ENCODE measurements around the gene RTN1. TPM values are rescaled to one million over a fixed set of nuclear protein-coding genes. Genes with fewer than 3 reads are reported as not detected.

The RTN1 gene
- total RNA-seq, 1 experiment from 2014 or later: 1.1 TPM

GRCh38 chr14:59600211-59600945, 270.2 kb downstream of the RTN1 start (continued):
- TF ChIP-seq, protein P1, sequence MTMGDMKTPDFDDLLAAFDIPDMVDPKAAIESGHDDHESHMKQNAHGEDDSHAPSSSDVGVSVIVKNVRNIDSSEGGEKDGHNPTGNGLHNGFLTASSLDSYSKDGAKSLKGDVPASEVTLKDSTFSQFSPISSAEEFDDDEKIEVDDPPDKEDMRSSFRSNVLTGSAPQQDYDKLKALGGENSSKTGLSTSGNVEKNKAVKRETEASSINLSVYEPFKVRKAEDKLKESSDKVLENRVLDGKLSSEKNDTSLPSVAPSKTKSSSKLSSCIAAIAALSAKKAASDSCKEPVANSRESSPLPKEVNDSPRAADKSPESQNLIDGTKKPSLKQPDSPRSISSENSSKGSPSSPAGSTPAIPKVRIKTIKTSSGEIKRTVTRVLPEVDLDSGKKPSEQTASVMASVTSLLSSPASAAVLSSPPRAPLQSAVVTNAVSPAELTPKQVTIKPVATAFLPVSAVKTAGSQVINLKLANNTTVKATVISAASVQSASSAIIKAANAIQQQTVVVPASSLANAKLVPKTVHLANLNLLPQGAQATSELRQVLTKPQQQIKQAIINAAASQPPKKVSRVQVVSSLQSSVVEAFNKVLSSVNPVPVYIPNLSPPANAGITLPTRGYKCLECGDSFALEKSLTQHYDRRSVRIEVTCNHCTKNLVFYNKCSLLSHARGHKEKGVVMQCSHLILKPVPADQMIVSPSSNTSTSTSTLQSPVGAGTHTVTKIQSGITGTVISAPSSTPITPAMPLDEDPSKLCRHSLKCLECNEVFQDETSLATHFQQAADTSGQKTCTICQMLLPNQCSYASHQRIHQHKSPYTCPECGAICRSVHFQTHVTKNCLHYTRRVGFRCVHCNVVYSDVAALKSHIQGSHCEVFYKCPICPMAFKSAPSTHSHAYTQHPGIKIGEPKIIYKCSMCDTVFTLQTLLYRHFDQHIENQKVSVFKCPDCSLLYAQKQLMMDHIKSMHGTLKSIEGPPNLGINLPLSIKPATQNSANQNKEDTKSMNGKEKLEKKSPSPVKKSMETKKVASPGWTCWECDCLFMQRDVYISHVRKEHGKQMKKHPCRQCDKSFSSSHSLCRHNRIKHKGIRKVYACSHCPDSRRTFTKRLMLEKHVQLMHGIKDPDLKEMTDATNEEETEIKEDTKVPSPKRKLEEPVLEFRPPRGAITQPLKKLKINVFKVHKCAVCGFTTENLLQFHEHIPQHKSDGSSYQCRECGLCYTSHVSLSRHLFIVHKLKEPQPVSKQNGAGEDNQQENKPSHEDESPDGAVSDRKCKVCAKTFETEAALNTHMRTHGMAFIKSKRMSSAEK (CRISPR knock-in tag; IDR thresholded peaks at IDR 0.05; ENCODE audit: borderline replicate concordance): no peak
- TF ChIP-seq, protein P2, sequence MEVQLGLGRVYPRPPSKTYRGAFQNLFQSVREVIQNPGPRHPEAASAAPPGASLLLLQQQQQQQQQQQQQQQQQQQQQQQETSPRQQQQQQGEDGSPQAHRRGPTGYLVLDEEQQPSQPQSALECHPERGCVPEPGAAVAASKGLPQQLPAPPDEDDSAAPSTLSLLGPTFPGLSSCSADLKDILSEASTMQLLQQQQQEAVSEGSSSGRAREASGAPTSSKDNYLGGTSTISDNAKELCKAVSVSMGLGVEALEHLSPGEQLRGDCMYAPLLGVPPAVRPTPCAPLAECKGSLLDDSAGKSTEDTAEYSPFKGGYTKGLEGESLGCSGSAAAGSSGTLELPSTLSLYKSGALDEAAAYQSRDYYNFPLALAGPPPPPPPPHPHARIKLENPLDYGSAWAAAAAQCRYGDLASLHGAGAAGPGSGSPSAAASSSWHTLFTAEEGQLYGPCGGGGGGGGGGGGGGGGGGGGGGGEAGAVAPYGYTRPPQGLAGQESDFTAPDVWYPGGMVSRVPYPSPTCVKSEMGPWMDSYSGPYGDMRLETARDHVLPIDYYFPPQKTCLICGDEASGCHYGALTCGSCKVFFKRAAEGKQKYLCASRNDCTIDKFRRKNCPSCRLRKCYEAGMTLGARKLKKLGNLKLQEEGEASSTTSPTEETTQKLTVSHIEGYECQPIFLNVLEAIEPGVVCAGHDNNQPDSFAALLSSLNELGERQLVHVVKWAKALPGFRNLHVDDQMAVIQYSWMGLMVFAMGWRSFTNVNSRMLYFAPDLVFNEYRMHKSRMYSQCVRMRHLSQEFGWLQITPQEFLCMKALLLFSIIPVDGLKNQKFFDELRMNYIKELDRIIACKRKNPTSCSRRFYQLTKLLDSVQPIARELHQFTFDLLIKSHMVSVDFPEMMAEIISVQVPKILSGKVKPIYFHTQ (CRISPR knock-in tag; IDR thresholded peaks at IDR 0.05): no peak

DNA sequence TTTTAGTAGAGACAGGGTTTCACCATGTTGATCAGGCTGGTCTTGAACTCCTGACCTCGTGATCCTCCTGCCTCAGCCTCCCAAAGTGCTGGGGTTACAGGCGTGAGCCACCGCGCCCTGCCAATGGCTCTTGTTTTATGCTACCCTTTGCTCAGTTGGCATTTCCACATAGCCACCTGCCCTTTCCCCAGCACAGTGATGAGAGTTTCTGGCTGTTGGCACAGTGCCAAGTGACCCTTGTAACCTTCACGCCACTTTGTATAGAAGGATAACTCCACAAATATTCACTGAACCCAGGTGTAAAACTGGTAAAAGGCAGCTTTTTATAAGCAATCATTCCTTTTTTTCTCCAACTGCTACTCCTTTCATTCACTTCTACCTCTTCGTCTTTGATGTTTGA, 275.5 kb downstream of the RTN1 start:
- Mint-ChIP-seq H3K4me1 (no peaks in the 10 kb centered on the region), H3K4me3 (no peak overlapping the region), H3K27ac (no peak overlapping the region), H3K9me3 (peaks cover 13% of the 10 kb centered on the region), H3K27me3 (ENCODE audit: low read depth) (peaks cover 2% of the 10 kb centered on the region; the same call in 1 of the 2 replicates), H3K36me3 (no peaks in the 10 kb centered on the region)
- POLR2A ChIA-PET: no interaction called here
- ATAC-seq (no peak), DNase-seq (ENCODE audit: low spot score) (no peak)
- TF ChIP-seq, protein P3, sequence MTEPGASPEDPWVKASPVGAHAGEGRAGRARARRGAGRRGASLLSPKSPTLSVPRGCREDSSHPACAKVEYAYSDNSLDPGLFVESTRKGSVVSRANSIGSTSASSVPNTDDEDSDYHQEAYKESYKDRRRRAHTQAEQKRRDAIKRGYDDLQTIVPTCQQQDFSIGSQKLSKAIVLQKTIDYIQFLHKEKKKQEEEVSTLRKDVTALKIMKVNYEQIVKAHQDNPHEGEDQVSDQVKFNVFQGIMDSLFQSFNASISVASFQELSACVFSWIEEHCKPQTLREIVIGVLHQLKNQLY (CRISPR knock-in tag; IDR thresholded peaks at IDR 0.05): no peak
- TF ChIP-seq TCF7 (CRISPR knock-in tag; IDR thresholded peaks at IDR 0.05; ENCODE audit: low read depth) (no peak), ZNF416 (CRISPR knock-in tag; IDR thresholded peaks at IDR 0.05) (no peak), ZBTB21 (CRISPR knock-in tag; IDR thresholded peaks at IDR 0.05; ENCODE audit: borderline replicate concordance) (no peak), E2F1 (CRISPR knock-in tag; IDR thresholded peaks at IDR 0.05) (no peak), PRDM15 (CRISPR knock-in tag; IDR thresholded peaks at IDR 0.05) (no peak), RORB (CRISPR knock-in tag; IDR thresholded peaks at IDR 0.05) (no peak), SMAD3 (CRISPR knock-in tag; IDR thresholded peaks at IDR 0.05; ENCODE audit: borderline replicate concordance) (no peak), ETV6 (CRISPR knock-in tag; IDR thresholded peaks at IDR 0.05) (no peak), SOX15 (CRISPR knock-in tag; IDR thresholded peaks at IDR 0.05) (no peak), PRRX2 (CRISPR knock-in tag; IDR thresholded peaks at IDR 0.05) (no peak), NR3C1 (CRISPR knock-in tag; conservative IDR thresholded peaks at IDR 0.05; ENCODE audit: low read depth) (no peak), ZNF263 (CRISPR knock-in tag; IDR thresholded peaks at IDR 0.05; ENCODE audit: low read depth) (no peak), GRHL2 (CRISPR knock-in tag; IDR thresholded peaks at IDR 0.05; ENCODE audit: insufficient replicate concordance, severe bottlenecking) (no peak), SP1 (CRISPR knock-in tag; conservative IDR thresholded peaks at IDR 0.05) (no peak)
- TF ChIP-seq, protein P4, sequence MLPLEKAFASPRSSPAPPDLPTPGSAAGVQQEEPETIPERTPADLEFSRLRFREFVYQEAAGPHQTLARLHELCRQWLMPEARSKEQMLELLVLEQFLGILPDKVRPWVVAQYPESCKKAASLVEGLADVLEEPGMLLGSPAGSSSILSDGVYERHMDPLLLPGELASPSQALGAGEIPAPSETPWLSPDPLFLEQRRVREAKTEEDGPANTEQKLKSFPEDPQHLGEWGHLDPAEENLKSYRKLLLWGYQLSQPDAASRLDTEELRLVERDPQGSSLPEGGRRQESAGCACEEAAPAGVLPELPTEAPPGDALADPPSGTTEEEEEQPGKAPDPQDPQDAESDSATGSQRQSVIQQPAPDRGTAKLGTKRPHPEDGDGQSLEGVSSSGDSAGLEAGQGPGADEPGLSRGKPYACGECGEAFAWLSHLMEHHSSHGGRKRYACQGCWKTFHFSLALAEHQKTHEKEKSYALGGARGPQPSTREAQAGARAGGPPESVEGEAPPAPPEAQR (CRISPR knock-in tag; IDR thresholded peaks at IDR 0.05): no peak
- TF ChIP-seq, protein P5, sequence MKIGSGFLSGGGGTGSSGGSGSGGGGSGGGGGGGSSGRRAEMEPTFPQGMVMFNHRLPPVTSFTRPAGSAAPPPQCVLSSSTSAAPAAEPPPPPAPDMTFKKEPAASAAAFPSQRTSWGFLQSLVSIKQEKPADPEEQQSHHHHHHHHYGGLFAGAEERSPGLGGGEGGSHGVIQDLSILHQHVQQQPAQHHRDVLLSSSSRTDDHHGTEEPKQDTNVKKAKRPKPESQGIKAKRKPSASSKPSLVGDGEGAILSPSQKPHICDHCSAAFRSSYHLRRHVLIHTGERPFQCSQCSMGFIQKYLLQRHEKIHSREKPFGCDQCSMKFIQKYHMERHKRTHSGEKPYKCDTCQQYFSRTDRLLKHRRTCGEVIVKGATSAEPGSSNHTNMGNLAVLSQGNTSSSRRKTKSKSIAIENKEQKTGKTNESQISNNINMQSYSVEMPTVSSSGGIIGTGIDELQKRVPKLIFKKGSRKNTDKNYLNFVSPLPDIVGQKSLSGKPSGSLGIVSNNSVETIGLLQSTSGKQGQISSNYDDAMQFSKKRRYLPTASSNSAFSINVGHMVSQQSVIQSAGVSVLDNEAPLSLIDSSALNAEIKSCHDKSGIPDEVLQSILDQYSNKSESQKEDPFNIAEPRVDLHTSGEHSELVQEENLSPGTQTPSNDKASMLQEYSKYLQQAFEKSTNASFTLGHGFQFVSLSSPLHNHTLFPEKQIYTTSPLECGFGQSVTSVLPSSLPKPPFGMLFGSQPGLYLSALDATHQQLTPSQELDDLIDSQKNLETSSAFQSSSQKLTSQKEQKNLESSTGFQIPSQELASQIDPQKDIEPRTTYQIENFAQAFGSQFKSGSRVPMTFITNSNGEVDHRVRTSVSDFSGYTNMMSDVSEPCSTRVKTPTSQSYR (CRISPR knock-in tag; IDR thresholded peaks at IDR 0.05): no peak
- CTCF ChIA-PET: no interaction called here

Measured in WTC11 (cell line).